Kidney capillary endothelial cell (primary cell): ENCODE data around the gene ERP44.
"Not testable (repeated sequence)": the region's sequence is repeated elsewhere in the genome, so short reads cannot be mapped to it uniquely, and the experiment has no call there.

Experiments used
- DNase-seq: peaks from one replicate; pipeline ENCODE4 v3.0.0-alpha.2; 2018; ENCODE audit warnings: low spot score

The ERP44 gene

GRCh38 chr9:100067990-100068389 is 30.8 kb downstream of the ERP44 start:
- not testable (repeated sequence) for DNase-seq

- no peak for DNase-seq
Measured at GRCh38 chr9:100066539-100066938, 32.3 kb downstream of the ERP44 start.

DNA sequence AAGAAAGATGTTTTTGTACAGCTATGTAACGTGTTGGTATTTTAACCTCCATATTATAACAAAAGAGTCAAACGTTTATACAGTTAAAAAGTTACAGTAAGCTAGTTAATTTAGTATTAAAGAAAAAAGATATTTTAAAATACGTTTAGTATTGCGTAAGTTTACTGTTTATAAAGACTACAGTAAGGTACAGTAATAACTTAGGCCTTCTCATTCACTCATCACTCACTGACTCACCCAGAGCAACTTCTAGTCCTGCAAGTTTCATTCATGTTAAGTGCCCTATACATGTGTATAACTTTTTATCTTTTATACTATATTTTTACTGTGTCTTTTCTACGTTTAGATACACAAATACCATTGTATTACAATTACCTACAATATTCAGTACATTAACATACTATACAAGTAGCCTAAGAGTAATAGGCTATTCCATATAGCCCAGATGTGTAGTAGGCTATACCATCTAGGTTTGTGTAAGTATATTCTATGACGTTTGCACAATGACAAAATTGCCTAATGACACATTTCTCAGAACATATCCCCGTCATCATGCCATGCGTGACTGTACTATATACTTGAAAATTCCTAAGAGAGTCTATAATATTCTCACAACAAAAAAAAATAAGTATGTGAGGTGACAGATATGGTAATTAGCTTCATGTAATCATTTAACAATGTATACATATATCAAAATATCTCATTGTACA is 33.8 kb downstream of the ERP44 start:
- DNase-seq: no peak

- DNase-seq: no peak
Measured at GRCh38 chr9:100063185-100063584, 35.6 kb downstream of the ERP44 start.

DNA sequence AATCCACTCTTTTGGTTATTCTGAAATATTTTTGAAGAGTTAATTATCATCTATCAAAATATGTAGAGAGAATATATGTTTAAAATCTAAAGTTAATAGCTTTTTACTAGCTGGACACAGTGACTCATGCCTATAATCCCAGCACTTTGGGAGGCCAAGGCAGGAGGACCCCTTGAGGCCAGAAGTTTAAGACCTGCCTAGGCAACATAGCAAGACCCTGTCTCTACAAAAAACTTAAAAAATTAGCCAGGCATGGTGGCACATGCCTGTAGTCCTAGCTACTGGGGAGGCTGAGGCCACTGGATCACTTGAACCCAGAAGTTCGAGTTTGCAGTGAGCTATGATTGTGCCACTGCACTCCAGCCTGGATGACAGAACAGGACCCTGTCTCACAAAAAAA is 36.1 kb downstream of the ERP44 start:
- not testable (repeated sequence) for DNase-seq

- DNase-seq: no peak
Measured at GRCh38 chr9:100058699-100059579, 39.9 kb downstream of the ERP44 start.

DNA sequence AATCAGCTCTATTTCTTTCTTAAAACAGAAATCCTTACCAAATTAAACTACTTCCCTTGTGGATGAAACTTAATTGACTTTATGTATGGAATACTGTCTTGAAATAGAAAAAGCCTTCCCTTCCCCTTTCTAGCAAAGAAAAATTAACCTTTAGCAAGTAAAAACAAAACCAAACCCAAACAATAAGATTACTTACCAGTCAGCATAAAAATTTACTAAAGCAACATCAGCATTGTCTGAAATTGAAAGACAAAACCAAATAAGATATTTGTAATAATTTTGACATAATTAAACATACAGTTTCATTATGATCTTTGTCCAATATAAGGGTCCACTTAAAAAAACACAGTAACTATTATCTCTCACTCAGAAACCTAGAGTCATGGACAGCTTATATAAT is 41.2 kb downstream of the ERP44 start:
- no peak for DNase-seq

DNA sequence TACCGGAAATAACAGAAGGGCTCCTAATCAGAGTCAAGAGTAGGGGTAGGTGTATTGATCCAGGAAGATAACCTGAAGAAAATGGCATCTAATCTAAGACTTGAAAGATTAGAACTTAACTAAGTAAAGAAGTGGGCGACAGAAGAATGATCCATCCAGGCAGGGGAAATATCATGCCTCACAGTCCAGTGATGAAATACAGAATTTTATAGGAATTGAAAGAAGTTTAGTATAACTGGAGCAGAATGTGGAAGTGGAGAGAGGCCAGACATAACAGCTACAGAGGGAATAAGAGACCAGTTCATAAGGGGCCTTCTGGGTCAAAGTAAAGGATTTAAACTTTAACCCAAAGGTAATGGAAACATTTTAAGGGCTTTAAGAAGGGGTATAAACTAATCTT is 42.2 kb downstream of the ERP44 start:
- DNase-seq: no peak

DNA sequence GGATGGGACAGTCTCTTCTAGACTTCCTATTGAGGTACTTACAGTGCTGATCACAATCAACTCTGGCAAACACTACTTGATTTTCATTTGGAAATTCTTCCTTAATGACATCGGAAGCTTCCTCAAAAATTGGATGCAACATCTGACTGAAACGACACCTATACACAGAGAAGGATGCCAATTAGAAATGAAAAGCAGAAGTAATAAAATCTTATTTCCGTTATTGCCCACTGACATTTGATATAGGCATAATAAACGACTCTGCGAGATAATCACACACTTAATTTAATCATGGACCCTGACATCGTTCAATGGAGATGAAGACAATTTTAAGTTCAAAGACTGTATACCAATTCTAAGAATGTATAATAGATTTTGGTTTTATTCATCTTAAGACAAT is 46.4 kb downstream of the ERP44 start:
- no peak for DNase-seq

GRCh38 chr9:100049551-100049950 is 49.2 kb downstream of the ERP44 start:
- DNase-seq: no peak

GRCh38 chr9:100038472-100038871 is 60.3 kb downstream of the ERP44 start:
- no peak for DNase-seq

DNA sequence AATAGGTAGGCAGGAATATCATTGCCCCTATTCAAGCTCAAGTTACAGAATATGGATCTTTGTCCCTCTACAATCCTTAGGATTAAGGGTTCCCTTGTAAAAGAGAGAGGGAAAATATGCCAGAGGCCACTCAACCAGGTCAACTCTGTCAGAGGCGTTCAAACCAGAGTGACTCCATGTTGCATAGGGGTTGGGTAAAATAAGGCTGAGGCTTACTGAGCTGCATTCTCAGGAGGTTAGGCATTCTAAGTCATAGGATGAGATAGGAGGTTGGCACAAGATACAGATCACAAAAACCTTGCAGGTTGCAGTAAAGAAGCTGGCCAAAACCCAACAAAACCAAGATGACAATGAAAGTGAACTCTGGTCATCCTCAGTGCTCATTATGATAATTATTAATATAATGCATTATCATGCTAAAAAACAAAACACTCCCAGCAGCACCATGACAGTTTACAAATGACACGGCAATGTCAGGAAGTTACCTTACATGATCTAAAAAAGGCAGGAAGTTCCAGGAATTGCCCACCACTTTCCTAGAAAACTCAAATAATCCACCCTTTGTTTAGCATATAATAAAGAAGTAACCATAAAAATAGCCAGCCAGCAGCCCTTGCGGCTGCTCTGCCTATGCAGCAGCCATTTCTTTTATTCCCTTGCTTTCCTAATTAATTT is 64.8 kb downstream of the ERP44 start:
- DNase-seq: no peak

- no peak for DNase-seq
Measured at GRCh38 chr9:100030548-100030947, 68.3 kb downstream of the ERP44 start.

- DNase-seq: no peak
Measured at GRCh38 chr9:100029251-100029650, 69.5 kb downstream of the ERP44 start.

GRCh38 chr9:100028201-100028784 is 70.5 kb downstream of the ERP44 start:
- DNase-seq: peak; percentile 63

DNA sequence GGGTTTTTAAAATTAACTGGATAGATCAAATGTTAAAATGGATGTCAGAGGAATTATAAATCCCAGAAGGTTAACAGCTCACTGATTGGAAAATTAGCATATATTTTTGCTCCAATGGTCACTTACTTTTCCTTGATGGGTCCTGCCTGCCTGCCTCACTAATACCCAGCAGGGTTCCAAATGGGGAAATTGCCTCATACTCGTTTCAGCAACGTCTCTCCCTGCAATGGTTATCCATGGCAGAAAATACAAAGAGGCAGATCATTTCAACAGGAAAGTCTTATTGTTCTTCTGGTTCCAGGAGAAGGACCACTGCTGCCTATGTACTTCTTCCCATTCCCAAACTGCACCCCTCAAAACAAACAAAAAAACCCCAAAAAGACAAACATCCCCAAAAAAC is 71.3 kb downstream of the ERP44 start:
- DNase-seq: no peak

DNA sequence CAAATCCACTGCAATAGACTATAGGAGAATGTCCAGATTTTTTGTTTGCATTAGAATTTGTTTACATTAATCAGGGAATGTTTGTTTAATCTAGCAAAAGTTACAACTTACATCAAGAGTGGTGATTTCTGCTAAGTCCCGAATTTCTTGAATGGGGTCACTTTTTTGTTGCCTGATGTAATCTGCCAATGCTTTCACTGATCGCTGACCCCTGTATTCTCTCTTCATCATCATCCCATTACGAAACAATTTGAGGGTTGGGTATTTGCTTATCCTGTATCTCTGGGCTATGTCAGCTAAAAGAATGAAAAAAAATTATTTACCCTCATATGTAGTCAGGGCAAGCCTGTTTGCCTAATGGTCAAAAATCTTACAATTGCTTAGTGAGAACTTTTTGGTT is 76.9 kb downstream of the ERP44 start:
- DNase-seq: no peak

- no peak for DNase-seq
Measured at GRCh38 chr9:100020121-100020795, 78.5 kb downstream of the ERP44 start.

GRCh38 chr9:100019541-100019940 is 79.3 kb downstream of the ERP44 start:
- DNase-seq: no peak

DNA sequence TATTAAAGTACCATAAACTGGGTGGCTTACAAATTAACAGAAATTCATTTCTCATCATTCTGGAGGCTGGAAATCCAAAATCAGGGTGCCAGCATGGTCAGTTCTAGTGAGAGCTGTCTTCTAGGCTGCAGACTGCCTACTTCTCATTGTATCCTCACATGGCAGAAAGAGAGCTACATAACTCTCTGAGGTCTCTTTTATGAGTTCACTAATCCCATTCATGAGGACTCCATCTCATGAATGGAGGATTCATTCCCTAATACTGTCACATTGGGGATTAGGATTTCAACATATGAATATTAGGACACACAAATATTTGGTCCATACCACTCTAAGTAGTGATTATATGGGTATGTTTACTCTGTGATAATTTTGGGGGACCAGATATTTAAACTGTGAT is 84.0 kb downstream of the ERP44 start:
- no peak for DNase-seq

DNA sequence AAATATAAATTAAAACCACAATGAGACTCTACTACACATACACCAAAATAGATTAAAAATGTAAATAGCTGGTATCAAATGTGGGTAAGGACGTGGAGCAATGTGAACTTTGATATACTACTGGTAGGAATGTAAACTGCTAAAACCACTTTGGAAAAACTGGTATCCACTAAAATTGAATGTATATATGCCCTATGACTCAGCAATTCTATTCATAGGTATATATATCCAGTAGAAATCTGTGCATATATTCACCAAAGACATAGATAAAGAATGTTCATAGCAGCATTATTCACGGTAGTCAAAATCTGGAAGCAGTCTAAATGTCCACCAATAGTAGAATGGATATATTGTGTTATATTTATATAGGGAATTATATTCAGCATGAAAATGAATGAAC is 85.2 kb downstream of the ERP44 start:
- DNase-seq: no peak

DNA sequence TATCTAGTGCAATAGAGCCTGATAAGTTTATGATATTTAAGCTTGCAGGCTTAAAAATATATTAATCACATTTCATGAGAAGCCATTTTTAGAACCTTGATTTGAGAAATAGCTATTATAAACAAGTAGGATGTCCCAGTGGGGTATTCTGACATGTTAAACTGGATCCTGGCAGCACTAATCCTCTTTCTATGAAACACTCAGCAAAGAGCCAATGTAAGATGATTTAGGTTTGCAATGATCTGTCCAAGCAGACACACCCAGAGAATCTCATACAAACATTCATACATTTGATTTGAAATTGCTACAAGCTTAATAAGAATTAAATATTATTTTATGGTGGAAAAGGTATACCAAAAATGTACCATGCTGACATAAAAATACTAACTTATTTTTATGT is 86.5 kb downstream of the ERP44 start:
- DNase-seq: no peak
